MM.1S (cell line): Measurements from ENCODE around the gene AGAP3.
"Not testable (repeated sequence)": the region's sequence is repeated elsewhere in the genome, so short reads cannot be mapped to it uniquely, and the experiment has no call there.

Experiments used
- DNase-seq: peaks from one replicate; pipeline ENCODE4 v3.0.0-alpha.2; 2015
- H2AFZ ChIP-seq: fragments of 300-600 bp; sonication (generic); 2 replicates; pipeline ENCODE4 v1.6.0; 2016; ENCODE audit warnings: antibody characterized with exemption, low read length
- H3F3A ChIP-seq: fragments of 300-600 bp; sonication (generic); 2 replicates; pipeline ENCODE4 v1.6.1; 2016; ENCODE audit warnings: mild to moderate bottlenecking, antibody characterized with exemption, low read length, moderate library complexity, mixed read lengths; ENCODE audit not compliant: insufficient read depth
- H3K27ac ChIP-seq: fragments of 300-600 bp; sonication (generic); 2 replicates; pipeline ENCODE4 v1.5.1; 2016; ENCODE audit warnings: mild to moderate bottlenecking, low read length
- H3K27me3 ChIP-seq: fragments of 300-600 bp; sonication (generic); replicated peaks from 2 replicates; pipeline ENCODE4 v1.6.0; 2016; ENCODE audit warnings: low read length; ENCODE audit not compliant: insufficient read depth
- H3K36me3 ChIP-seq: fragments of 300-600 bp; sonication (generic); replicated peaks from 2 replicates; pipeline ENCODE4 v1.6.1; 2016; ENCODE audit warnings: mild to moderate bottlenecking, low read length, mixed read lengths; ENCODE audit not compliant: insufficient read depth
- H3K4me1 ChIP-seq: fragments of 300-600 bp; sonication (generic); 2 replicates; pipeline ENCODE4 v1.6.1; 2016; ENCODE audit warnings: low read length, mixed read lengths
- H3K4me2 ChIP-seq: fragments of 300-600 bp; sonication (generic); 2 replicates; pipeline ENCODE4 v1.6.0; 2016; ENCODE audit warnings: low read depth, low read length
- H3K4me3 ChIP-seq: fragments of 300-600 bp; sonication (generic); 2 replicates; pipeline ENCODE4 v1.5.1; 2016; ENCODE audit warnings: low read length, mixed read lengths
- H3K79me2 ChIP-seq: fragments of 300-600 bp; sonication (generic); 2 replicates; pipeline ENCODE4 v1.6.1; 2016; ENCODE audit warnings: mixed run types, low read length, mixed read lengths
- H3K9ac ChIP-seq: fragments of 300-600 bp; sonication (generic); 2 replicates; pipeline ENCODE4 v1.6.1; 2016; ENCODE audit warnings: low read length, mixed read lengths
- H3K9me2 ChIP-seq: fragments of 300-600 bp; sonication (generic); replicated peaks from 2 replicates; pipeline ENCODE4 v1.6.1; 2016; ENCODE audit warnings: mild to moderate bottlenecking, low read length, mixed read lengths; ENCODE audit not compliant: insufficient read depth
- H3K9me3 ChIP-seq: fragments of 300-600 bp; sonication (generic); replicated peaks from 2 replicates; pipeline ENCODE4 v1.6.1; 2016; ENCODE audit warnings: mild to moderate bottlenecking, low read length, mixed read lengths; ENCODE audit not compliant: insufficient read depth
- H4K20me1 ChIP-seq: fragments of 300-600 bp; sonication (generic); 2 replicates; pipeline ENCODE4 v1.6.1; 2016; ENCODE audit warnings: mild to moderate bottlenecking, low read length, moderate library complexity, mixed read lengths; ENCODE audit not compliant: insufficient read depth
- EZH2 ChIP-seq: fragments of 300-600 bp; sonication (generic); optimal IDR thresholded peaks from 2 replicates; pipeline ENCODE3; 2017; ENCODE audit warnings: low read depth, mild to moderate bottlenecking, antibody characterized with exemption, low read length, mixed read lengths
- EZH2phosphoT487 ChIP-seq: fragments of 300-600 bp; sonication (generic); IDR thresholded peaks from 2 replicates; pipeline ENCODE4 v1.6.1; 2018; ENCODE audit warnings: antibody characterized with exemption, low read length
- TF ChIP-seq, protein P1 (sequence below): fragments of 300-600 bp; sonication (generic); IDR thresholded peaks from 2 replicates; pipeline ENCODE4 v1.5.1; 2016; ENCODE audit warnings: antibody characterized with exemption, low read length, mixed read lengths

Gene AGAP3

DNA sequence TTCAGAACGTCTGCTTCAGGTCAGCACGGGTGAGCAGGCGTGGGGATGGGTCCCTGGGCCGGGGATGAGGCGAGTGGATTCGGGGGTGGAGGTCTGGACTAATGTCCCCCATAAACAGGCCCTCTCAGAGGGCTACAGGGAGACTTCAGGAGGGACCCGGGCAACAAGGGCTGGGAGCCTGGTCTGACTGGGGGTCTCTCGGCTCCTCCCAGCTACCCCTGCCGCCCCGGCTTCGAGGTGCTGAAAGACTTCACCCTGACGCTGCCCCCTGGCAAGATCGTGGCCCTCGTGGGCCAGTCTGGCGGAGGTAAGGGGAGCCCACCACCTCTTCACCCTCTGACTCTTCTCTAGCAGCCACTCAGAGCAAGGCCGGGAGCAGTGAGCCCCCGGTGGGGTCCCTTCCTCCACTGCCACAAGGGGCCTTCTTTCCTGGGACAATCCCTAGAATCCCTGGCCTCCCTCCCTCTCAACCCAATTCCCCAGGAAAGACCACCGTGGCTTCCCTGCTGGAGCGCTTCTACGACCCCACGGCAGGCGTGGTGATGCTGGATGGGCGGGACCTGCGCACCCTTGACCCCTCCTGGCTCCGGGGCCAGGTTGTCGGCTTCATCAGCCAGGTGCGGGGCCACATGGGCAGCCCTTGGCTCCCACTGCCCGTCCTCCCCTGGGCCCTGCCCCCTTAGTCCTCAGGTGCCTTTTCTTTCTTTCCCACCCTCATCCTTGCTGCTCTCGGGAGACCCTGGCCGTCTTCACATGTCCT, 45.5 kb upstream of the AGAP3 start:
- H3K4me1 ChIP-seq = no peaks in the 10 kb centered on the region
- DNase-seq = no peak
- no peaks in the 10 kb centered on the region for H3K9me3 ChIP-seq
- no peak overlapping the region for H3K27ac ChIP-seq
- TF ChIP-seq, protein P1, sequence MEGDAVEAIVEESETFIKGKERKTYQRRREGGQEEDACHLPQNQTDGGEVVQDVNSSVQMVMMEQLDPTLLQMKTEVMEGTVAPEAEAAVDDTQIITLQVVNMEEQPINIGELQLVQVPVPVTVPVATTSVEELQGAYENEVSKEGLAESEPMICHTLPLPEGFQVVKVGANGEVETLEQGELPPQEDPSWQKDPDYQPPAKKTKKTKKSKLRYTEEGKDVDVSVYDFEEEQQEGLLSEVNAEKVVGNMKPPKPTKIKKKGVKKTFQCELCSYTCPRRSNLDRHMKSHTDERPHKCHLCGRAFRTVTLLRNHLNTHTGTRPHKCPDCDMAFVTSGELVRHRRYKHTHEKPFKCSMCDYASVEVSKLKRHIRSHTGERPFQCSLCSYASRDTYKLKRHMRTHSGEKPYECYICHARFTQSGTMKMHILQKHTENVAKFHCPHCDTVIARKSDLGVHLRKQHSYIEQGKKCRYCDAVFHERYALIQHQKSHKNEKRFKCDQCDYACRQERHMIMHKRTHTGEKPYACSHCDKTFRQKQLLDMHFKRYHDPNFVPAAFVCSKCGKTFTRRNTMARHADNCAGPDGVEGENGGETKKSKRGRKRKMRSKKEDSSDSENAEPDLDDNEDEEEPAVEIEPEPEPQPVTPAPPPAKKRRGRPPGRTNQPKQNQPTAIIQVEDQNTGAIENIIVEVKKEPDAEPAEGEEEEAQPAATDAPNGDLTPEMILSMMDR = no peak
- no peak for TF ChIP-seq EZH2phosphoT487
- TF ChIP-seq EZH2 = no peak
- H4K20me1 ChIP-seq = no peaks in the 10 kb centered on the region
- no peaks in the 10 kb centered on the region for H3K9me2 ChIP-seq
- no peaks in the 10 kb centered on the region for H3K36me3 ChIP-seq
- no peaks in the 10 kb centered on the region for H3K79me2 ChIP-seq
- H3K4me3 ChIP-seq = no peak overlapping the region
- no peaks in the 10 kb centered on the region for H3K27me3 ChIP-seq
- no peak overlapping the region for H2AFZ ChIP-seq
- no peak overlapping the region for H3K9ac ChIP-seq
- H3F3A ChIP-seq = no peaks in the 10 kb centered on the region
- H3K4me2 ChIP-seq = no peak overlapping the region

DNA sequence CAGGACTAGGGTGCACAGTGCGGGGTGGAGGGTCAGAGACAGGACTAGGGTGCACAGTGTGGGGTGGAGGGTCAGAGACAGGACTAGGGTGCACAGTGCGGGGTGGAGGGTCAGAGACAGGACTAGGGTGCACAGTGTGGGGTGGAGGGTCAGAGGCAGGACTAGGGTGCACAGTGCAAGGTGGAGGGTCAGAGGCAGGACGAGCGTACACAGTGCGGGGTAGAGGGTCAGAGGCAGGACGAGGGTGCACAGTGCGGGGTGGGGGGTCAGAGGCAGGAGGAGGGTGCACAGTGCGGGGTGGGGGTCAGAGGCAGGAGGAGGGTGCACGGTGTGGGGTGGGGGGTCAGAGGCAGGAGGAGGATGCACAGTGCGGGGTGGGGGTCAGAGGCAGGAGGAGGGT, 42.8 kb upstream of the AGAP3 start:
- not testable (repeated sequence) for H3K36me3 ChIP-seq, H2AFZ ChIP-seq, H3K9me2 ChIP-seq, H3K79me2 ChIP-seq, DNase-seq, H3K27me3 ChIP-seq, H3K4me1 ChIP-seq, H3F3A ChIP-seq, H3K9ac ChIP-seq, H3K4me3 ChIP-seq, H3K9me3 ChIP-seq, H4K20me1 ChIP-seq, H3K4me2 ChIP-seq, H3K27ac ChIP-seq

DNA sequence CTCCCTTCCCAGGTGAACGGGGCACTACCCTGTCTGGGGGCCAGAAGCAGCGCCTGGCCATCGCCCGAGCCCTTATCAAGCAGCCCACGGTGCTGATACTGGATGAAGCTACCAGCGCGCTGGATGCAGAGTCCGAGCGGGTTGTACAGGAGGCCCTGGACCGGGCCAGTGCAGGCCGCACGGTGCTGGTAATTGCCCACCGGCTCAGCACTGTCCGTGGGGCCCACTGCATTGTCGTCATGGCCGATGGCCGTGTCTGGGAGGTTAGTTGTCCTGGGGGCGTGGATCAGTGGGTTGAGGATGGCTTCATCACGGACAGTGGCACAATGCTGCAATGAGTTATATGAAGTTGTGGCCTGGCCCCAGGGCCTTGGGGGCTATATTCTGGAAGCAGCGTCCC, 42.3 kb upstream of the AGAP3 start:
- H3K27ac ChIP-seq = no peak overlapping the region
- no peaks in the 10 kb centered on the region for H3K4me1 ChIP-seq
- H3K9ac ChIP-seq = no peak overlapping the region
- no peak overlapping the region for H3K4me3 ChIP-seq
- TF ChIP-seq EZH2 = no peak
- TF ChIP-seq, protein P1 = no peak
- TF ChIP-seq EZH2phosphoT487 = no peak
- H3K36me3 ChIP-seq = no peaks in the 10 kb centered on the region
- H3K4me2 ChIP-seq = no peak overlapping the region
- no peak for DNase-seq
- H3K9me3 ChIP-seq = no peaks in the 10 kb centered on the region
- no peaks in the 10 kb centered on the region for H3K79me2 ChIP-seq
- H3F3A ChIP-seq = no peaks in the 10 kb centered on the region
- H3K9me2 ChIP-seq = no peaks in the 10 kb centered on the region
- H4K20me1 ChIP-seq = no peaks in the 10 kb centered on the region
- H2AFZ ChIP-seq = no peak overlapping the region
- H3K27me3 ChIP-seq = no peaks in the 10 kb centered on the region

DNA sequence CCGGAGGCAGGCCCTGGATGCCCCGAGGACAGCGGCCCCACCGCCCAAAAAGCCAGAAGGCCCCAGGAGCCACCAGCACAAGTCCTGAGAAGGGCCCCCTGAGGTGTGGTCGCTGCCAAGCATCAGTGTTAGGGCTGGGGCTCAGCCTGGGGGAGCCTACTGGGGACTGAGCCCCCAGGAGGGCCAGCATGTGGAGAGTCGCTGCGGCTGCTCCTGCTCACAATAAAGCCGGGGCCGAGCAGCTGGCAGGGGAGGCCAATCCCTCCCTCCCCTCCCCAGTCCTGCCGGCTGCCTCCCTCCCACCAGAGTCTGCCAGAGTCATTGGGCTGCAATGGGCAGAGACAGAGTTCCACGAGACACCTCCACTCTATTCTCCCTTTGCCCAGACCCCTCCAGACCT, 41.0 kb upstream of the AGAP3 start:
- H3K27ac ChIP-seq = no peak overlapping the region
- no peaks in the 10 kb centered on the region for H4K20me1 ChIP-seq
- no peak overlapping the region for H2AFZ ChIP-seq
- H3K4me3 ChIP-seq = no peak overlapping the region
- no peaks in the 10 kb centered on the region for H3K9me3 ChIP-seq
- no peaks in the 10 kb centered on the region for H3K79me2 ChIP-seq
- no peak for DNase-seq
- H3K27me3 ChIP-seq = peaks cover 8% of the 10 kb centered on the region
- no peak overlapping the region for H3K4me2 ChIP-seq
- H3K4me1 ChIP-seq = no peaks in the 10 kb centered on the region
- no peaks in the 10 kb centered on the region for H3F3A ChIP-seq
- H3K9ac ChIP-seq = no peak overlapping the region
- TF ChIP-seq EZH2 (no peak), EZH2phosphoT487 (no peak)
- TF ChIP-seq, protein P1 = no peak
- no peaks in the 10 kb centered on the region for H3K9me2 ChIP-seq
- no peaks in the 10 kb centered on the region for H3K36me3 ChIP-seq
